ENCODE data around the gene TANGO2.

Gene TANGO2

GRCh38 chr22:19983741-19984140 lies 37.2 kb upstream of the TANGO2 start:
- no peak for DNase-seq

DNA sequence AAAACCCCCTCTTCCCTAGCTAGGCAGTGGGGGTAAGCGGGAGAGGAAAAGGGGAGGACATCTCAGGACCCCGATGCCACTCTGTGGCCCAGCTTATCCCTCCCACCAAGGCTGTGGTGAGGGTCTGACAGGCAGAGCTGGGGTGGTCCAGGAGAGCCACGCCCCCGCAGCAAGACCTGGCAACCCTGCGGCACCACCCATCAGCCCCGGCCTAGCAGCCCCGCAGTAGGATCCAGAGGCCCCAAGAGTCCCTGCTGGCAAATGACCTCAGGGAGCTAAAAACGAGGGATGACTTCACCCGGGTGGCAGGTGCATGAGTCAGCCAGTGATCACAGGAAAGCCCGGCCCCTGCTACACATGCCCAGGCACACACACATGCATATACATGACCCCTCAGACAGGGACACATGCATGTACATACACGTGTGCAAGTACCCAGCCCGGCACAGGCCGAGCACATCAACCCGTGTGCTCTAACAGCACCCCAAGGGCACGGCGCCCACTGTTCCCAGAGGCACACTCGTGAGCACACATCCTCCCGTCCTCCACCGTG lies 36.6 kb upstream of the TANGO2 start:
- DNase-seq: no peak

DNA sequence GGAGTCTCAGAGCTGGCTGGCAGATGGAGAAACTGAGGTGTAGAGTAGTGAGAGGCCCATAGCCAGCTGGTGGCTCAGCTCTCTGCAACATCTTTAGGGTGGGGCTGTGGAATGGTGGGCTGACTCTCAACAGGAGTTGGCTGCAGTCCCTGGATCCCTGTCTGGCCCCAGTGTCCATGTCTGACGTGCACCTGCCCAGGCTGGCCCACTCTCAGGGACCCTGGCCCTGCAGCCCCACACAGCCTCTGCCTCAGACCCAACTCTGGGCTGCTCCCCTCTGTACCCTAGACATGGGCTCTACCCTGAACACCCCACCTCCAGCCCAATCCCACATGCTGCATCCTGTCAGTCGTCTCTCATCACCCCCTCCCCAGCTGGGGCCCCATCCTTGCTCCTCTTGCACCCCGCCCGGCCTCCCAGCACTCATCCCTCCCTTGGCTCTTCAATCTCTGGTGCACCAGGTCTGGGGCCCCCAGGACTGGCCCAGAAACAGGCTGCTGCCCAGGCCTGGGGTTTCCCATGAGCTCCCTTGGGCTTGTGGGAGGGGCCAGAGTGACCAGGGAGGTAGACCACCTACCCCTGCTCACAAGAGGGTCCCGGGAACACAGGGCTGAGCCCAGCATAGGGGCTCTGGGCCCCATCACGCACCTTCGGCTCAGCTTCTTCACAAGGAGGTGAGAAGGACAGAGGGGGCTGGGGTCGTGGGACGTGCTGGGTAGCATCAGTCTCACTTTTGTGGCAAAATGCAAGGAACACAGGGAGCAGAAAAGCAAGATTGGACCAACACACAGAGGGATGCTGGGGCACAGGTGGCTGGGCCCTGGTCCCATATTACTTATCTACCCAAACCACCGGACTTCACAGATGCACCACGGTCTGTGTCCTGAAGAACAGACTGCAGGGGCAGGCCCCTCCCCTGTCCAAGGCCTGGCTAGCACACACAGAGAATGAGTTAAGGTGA lies 35.8 kb upstream of the TANGO2 start:
- no peak for DNase-seq

DNA sequence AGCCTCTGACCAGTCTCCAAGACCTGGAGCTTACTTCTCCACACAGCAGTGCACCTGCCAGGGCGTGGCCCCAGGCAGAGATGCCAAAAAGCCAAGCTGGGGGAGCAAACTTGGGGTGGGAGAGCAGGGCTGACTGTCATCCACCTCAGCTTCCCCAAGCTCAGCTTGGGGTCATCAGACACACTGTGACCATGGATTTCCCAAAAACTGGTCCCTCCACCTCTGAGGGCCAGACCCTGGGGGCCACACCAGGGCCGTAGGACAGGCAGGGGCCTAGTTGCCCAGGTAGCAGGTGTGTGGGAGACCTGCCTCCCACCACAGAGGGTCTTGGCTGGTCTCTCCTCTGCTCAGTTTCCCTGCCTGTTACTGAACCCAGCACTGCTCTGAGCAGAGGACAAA lies 34.9 kb upstream of the TANGO2 start:
- DNase-seq: no peak

GRCh38 chr22:19986410-19987341 lies 34.2 kb upstream of the TANGO2 start:
- DNase-seq: no peak

DNA sequence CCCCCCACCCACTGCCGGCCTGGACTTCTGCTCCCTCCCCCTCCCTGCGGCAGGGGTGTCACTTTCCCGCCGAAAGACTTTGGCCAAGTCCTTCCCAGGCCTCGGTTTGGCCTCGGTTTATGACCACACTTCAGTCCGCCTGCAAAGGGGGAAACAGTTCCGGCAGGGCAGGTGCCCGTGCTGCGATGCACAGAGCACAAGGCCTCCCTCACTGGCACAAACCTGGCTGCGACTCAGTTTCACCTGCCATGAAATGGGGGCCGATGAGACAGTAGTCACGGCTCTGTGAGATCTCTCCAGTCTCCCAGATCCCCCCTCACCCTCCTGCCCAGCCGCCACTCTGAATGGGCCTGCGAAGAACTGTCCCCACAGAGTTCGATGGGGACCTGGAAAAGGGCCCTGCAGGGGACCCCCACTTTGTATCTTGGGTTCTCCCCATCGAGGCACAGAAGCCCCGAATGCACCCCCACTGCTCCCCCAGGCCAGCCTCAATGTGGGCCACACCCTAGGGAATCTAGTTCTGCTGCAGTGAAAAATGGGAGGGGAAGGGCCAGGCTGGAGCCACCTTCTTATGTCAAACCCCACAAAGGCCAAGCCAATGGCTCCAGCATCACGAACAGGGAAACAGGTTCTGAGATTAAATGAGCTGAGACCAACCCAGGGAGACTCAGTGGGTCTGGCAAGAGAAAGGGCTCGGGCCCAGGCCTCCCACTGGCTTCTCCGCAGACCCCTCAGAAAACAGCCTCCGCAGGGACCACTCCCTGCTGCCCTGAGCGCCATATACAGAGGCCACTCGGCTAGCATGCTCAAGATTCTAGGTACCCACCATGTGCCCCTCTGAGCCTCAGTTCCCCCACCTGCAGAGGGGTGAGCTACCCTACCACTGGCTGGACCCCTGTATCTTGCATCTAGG lies 33.3 kb upstream of the TANGO2 start:
- no peak for DNase-seq

DNA sequence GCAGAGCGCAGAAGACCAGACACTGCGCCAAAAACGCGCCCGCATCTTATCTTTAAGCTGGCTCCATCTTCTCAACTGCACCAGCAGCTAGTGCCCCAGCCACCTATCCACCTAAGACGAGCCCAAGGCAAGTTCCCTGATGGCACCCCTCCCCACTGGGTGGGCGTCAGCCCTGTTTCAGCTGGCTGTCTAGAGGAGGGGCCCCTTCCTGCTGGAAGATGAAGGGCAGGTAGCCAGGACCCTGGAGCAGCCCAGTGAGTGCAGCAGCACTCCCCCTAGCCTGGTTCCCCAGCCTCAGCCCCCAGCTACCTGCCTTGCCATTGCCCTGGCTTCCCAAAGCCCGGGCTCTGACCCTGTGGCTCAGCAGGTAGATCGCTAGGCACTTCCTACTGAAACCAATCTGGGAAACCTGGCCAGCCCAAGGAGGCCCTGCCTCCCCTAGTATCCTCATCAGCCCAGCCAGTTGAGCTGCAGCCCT lies 32.5 kb upstream of the TANGO2 start:
- no peak for DNase-seq

DNA sequence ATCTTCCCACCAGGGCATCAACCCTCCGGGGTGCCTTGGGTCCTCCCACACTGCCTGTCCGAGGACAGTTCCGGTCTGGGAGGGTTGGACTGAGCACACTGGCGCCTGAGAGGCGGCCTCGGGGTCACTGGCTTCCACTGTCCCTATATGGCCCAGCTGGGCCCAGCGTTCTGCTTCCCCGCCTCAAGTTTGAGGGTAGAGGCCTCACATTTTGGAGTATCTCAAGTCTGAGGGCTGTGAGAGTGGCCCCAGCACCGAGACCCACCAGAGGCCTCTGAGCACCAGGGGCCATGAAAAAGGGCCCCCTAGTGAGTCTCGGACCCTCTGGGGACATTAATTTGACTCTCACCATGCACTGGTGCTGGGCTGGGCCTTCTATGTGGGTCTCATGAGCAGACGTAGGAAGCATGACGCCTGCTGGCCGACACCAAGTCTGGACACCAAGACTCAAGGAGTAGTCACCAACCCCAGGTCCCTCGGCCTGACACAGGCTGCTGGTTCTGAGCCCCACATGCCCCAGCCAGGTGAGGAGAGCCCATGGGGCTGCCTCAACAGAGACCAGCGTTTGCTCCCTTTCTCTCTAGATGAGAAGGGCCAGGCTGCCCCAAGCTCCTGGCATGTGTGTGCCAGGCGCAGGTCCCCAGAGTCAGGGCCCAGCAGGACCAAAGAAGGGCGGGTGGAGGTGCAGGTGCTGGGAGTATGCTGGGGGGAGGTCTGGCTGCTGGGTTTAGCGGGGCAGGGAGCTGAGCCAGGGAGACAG lies 31.8 kb upstream of the TANGO2 start:
- DNase-seq: no peak

- no peak for DNase-seq
Observed at GRCh38 chr22:19989725-19990067, 31.2 kb upstream of the TANGO2 start.

GRCh38 chr22:19990188-19990587 lies 30.7 kb upstream of the TANGO2 start:
- DNase-seq: no peak

- no peak for DNase-seq
Observed at GRCh38 chr22:19990609-19991394, 30.1 kb upstream of the TANGO2 start.

DNA sequence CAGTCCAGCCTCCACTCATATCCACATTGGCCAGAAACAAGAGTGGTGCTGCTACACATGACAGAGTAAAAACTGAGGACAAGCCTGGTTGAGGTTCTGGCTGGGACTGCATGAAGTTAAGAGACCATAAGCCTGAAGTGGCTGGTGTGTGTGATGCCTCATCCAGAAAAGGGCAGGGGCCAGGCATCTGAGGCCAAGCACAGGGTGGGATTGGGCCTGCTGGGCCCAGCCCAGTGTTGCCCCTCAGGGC lies 29.6 kb upstream of the TANGO2 start:
- no peak for DNase-seq

DNA sequence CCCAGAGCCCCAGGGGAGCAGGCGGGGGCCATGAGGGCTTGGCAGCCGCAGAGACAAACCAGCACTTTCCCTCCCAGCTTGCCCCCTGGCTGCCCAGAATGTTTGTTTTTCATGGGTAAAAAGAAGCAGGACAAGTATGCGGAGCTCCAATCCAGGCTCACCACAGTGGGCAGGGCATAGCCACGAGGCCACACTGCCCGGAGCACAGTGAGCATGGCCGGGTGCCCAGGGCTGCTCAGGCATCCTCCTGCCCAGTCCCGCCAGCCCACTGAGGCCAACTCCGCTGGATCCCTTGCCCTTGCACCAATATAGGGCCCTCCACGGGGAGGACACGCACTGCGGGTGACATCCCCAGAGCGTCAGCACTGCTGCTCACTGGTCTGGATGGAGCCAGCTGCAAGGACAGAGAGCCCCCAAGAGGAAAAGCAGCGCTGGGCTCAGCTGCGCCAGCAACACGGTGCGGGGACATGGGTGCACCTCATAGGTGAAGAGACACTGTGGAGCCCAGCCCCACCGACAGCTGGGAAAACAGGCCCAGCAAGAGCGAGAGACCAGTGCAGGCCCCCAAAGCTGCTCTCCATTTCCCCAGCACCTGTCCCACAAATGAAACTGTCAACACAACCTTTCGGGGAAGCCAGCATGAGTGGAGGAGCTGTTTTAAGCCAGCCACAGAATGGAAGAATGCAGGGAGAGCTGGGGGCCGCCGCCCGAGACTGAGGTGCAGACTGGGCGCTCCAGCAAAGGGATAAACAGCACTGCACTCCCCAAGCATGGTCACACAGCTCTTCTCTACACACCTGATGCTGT lies 29.1 kb upstream of the TANGO2 start:
- no peak for DNase-seq

DNA sequence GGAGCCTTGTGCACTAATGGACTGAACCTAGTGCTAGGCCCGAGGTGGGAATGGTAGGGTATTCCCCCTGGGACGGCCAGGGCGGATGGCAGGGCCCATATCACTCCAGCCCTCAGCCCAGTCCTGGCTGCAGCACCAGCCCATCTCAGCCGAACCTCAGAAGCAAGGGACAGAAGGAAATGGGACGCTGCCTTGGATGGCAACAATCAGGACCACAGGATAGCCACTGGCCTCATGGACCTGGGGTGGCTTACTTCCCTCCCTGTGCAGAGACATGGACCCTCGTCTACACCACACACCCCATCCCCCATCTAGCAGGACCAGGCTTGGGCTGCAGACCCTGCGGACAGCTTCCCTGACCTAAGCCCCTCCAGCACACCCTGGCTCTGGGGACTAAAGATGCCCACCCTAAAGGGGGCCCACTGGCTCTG lies 28.4 kb upstream of the TANGO2 start:
- no peak for DNase-seq

- no peak for DNase-seq
Observed at GRCh38 chr22:19992921-19993355, 28.0 kb upstream of the TANGO2 start.

- no peak for DNase-seq
Observed at GRCh38 chr22:19993926-19994325, 27.0 kb upstream of the TANGO2 start.

DNA sequence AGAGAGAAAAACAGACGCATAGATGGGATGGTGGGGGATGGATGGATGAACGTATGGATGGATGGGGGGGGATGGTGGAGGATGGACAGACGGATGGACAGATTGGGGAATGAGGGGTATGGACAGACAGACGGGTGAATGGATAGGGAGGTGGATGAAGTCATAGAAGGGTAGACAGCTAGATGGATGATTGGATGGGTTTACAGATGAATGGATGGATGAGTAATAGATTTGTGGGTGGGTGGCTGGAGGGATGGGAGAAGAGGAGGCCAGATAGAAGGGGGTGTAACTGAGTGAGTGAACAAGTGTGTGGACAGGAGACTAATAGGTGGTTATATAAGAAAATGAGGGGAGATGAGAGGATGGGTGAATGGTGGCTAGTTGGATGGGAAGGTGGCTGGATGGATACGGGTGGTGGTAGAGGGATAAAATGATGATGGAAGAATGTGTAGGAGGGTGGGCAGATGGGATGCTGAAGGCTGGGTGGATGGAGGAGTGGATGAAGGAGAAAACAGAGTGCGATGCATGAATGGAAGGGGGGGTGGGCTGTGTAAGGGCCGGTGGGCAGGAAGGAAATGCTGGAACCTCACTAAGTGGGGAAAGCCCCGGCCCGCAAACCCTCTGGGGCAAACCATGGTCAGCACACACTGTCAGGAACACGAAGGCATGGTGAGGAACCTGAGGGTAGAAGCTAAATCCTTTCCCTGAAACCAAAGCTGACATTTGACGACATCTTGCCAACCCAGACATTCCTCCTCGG lies 25.9 kb upstream of the TANGO2 start:
- DNase-seq: no peak

GRCh38 chr22:19995611-19996339 lies 25.1 kb upstream of the TANGO2 start:
- no peak for DNase-seq

All from cortex of kidney (tissue), 1 donor.